Measurements from ENCODE around the gene CREBBP.

The CREBBP gene

GRCh38 chr16:3837851-3838586 is 42.5 kb downstream of the CREBBP start:
- no peaks in the 10 kb centered on the region for H4K20me1 ChIP-seq (ENCODE audit: insufficient read depth, low read length)
- H3K27me3 ChIP-seq (ENCODE audit: insufficient read depth, low read length): no peaks in the 10 kb centered on the region

GRCh38 chr16:3836641-3837040 is 43.9 kb downstream of the CREBBP start:
- H3K4me3 ChIP-seq (ENCODE audit: low read depth, low read length, poor library complexity, severe bottlenecking): no peak overlapping the region
- no peak overlapping the region for H3K27ac ChIP-seq (ENCODE audit: low read depth, low read length, poor library complexity, severe bottlenecking)
- no peaks in the 10 kb centered on the region for H3K27me3 ChIP-seq (ENCODE audit: insufficient read depth, low read length)
- peaks cover 5% of the 10 kb centered on the region for H3K4me1 ChIP-seq (ENCODE audit: insufficient read depth, low read length, severe bottlenecking)
- H4K20me1 ChIP-seq (ENCODE audit: insufficient read depth, low read length): no peaks in the 10 kb centered on the region
- H3K4me2 ChIP-seq (ENCODE audit: low read length): no peak overlapping the region
- no peaks in the 10 kb centered on the region for H3F3A ChIP-seq (ENCODE audit: insufficient read depth, low read length)
- H3K9me2 ChIP-seq (ENCODE audit: low read depth, low read length): no peaks in the 10 kb centered on the region
- H3K9ac ChIP-seq (ENCODE audit: low read length): no peak overlapping the region
- TF ChIP-seq CTCF (IDR thresholded peaks at IDR 0.05; ENCODE audit: low read length) (no peak), EZH2 (IDR thresholded peaks at IDR 0.05; ENCODE audit: borderline replicate concordance, low read length) (no peak)
- H2AFZ ChIP-seq (ENCODE audit: low read length): no peak overlapping the region
- H3K9me3 ChIP-seq (ENCODE audit: low read length): peaks cover 8% of the 10 kb centered on the region; the same call in 1 of the 2 replicates
- peaks cover 36% of the 10 kb centered on the region for H3K36me3 ChIP-seq (ENCODE audit: insufficient read depth, low read length)
- peaks cover 62% of the 10 kb centered on the region for H3K79me2 ChIP-seq (ENCODE audit: insufficient read depth, low read length)

More at GRCh38 chr16:3837851-3838586, 42.5 kb downstream of the CREBBP start:
- no peak for TF ChIP-seq EZH2 (IDR thresholded peaks at IDR 0.05; ENCODE audit: borderline replicate concordance, low read length)
- TF ChIP-seq CTCF (IDR thresholded peaks at IDR 0.05; ENCODE audit: low read length): no peak
- Histone ChIP-seq H3K9me2 (ENCODE audit: low read depth, low read length) (no peaks in the 10 kb centered on the region), H3K9me3 (ENCODE audit: low read length) (peaks cover 5% of the 10 kb centered on the region; the same call in 1 of the 2 replicates), H3K4me2 (ENCODE audit: low read length) (no peak overlapping the region), H3K27ac (ENCODE audit: low read depth, low read length, poor library complexity, severe bottlenecking) (no peak overlapping the region), H3K79me2 (ENCODE audit: insufficient read depth, low read length) (peaks cover 60% of the 10 kb centered on the region), H3K4me1 (ENCODE audit: insufficient read depth, low read length, severe bottlenecking) (peaks cover 19% of the 10 kb centered on the region), H3K4me3 (ENCODE audit: low read depth, low read length, poor library complexity, severe bottlenecking) (no peak overlapping the region), H3K9ac (ENCODE audit: low read length) (no peak overlapping the region), H2AFZ (ENCODE audit: low read length) (no peak overlapping the region), H3F3A (ENCODE audit: insufficient read depth, low read length) (no peaks in the 10 kb centered on the region), H3K36me3 (ENCODE audit: insufficient read depth, low read length) (peaks cover 27% of the 10 kb centered on the region)

- Histone ChIP-seq H2AFZ (ENCODE audit: low read length) (no peak overlapping the region), H3K4me3 (ENCODE audit: low read depth, low read length, poor library complexity, severe bottlenecking) (no peak overlapping the region), H3K27me3 (ENCODE audit: insufficient read depth, low read length) (no peaks in the 10 kb centered on the region), H3K9ac (ENCODE audit: low read length) (no peak overlapping the region), H3K79me2 (ENCODE audit: insufficient read depth, low read length) (peaks cover 59% of the 10 kb centered on the region), H3K36me3 (ENCODE audit: insufficient read depth, low read length) (peaks cover 36% of the 10 kb centered on the region), H3K4me1 (ENCODE audit: insufficient read depth, low read length, severe bottlenecking) (no peaks in the 10 kb centered on the region), H4K20me1 (ENCODE audit: insufficient read depth, low read length) (no peaks in the 10 kb centered on the region), H3K9me2 (ENCODE audit: low read depth, low read length) (no peaks in the 10 kb centered on the region), H3K27ac (ENCODE audit: low read depth, low read length, poor library complexity, severe bottlenecking) (no peak overlapping the region), H3K4me2 (ENCODE audit: low read length) (no peak overlapping the region), H3K9me3 (ENCODE audit: low read length) (peaks cover 8% of the 10 kb centered on the region; the same call in 1 of the 2 replicates), H3F3A (ENCODE audit: insufficient read depth, low read length) (no peaks in the 10 kb centered on the region)
- no peak for TF ChIP-seq EZH2 (IDR thresholded peaks at IDR 0.05; ENCODE audit: borderline replicate concordance, low read length)
- TF ChIP-seq CTCF (IDR thresholded peaks at IDR 0.05; ENCODE audit: low read length): no peak
Measured at GRCh38 chr16:3835089-3835602, 45.4 kb downstream of the CREBBP start.
